HG02973 (cell line): ENCODE data around the gene MPC1L.

ENCODE experiments used
- ATAC-seq: cut with Tn5 transposase; IDR thresholded peaks from one replicate; pipeline ENCODE4 v1.9.1; 2021; ENCODE audit warnings: moderate library complexity; ENCODE audit not compliant: unreplicated experiment

Gene MPC1L

GRCh38 chrX:40625294-40625693 is 2.1 kb downstream of the MPC1L start:
- no peak for ATAC-seq

- no peak for ATAC-seq
Observed at GRCh38 chrX:40628506-40628905, 5.3 kb downstream of the MPC1L start.

DNA sequence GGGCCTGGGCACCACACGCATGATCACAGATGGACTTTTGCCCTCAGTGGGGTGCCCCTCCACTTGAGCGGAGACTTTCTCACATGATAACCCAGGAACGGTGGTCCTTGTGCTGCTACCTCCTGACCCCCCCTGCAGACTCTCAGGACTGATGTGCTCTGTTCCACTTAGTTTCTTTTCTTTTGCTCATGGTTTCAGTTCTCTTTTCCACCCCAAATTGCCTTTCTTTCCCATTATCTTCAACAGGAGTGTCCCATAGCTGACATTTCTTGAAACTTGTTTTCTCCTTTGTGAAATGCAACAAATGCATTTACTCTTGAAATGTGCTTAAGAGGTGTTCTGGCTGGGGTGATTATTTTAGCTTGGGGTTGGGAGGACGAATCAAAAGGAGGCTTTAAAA is 9.0 kb downstream of the MPC1L start:
- no peak for ATAC-seq

DNA sequence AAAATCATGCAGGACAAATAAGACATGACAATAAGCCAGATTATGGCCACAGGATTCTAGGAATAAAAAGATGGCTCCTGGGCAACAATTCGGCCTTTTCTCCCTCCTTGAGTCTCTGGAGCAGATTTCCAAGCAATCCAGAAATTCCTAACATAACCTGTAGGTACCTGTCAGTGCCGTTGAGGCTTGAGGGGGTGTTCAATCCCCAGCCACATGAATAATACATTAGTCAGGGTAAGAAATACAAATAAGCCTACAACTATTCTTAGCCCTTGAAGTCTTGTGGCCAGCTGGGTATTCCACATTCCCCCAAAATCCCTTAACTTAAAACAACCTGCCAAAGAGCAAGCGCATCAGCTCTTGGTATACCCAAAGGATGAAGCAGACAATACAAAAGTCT is 14.5 kb downstream of the MPC1L start:
- ATAC-seq: no peak

- no peak for ATAC-seq
Observed at GRCh38 chrX:40644176-40644575, 20.9 kb downstream of the MPC1L start.

DNA sequence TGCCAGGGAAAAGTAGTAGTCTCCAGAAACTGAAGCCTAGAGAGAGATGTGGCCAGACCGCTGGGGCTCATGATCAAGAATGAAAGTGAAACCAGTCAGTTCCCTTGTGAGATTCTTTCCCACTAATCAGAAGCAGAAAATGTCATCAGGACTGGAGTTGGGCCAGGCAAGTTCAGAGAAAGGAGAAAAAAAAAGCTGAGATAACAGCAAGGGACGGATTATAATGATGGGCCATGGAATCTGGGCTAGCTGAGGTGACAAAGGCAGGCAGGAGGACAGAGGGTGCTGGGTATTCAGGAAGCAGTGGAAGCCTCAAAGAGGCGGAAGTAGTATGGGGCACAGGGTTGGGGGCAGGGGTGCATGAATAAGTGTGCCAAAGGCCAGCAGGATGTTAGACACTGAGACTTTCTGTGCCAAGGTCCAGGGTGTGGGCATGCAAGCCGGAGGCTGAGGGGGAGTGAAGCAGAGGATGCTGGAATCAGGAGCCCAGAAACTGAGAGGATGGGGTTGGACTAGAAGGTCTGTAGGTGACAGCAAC is 21.7 kb downstream of the MPC1L start:
- no peak for ATAC-seq

DNA sequence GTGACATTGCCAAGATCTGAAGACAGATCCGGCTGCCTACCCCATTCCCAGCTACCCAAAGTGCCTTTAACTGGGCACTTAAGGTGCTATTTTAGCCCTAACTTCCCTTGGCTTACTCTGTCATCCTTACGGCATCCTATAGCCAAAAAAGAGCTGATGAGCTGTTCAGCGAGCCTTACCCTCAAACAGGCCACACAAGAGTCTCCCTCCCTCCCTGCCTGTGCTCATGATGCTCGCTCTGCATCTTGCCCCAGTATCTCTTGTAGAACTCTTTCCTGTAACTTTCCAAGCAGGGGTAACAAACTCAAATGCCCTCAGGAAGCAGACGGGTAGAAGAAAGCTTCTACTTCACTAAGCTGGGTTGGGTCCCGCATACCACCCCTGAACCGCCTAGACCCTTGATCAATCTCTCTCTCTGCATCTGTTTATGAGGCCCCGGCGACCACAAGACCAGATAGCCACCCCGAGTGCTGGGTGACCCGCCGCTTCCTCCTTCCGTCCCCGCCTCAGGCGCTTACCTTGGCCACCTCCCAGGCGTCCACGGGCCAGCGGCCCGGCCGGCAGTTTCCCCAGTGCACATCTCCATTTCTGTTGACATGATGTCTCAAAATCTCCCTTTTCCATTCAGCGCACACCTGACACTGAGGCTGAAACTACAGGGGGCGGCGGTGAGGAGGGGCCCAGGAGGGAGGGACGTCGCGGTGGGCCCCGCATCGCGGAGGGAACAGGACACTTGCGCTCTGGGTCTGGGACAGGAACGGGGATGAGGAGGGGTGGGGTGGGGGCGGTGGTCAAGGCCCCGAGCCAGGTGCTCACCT is 23.5 kb downstream of the MPC1L start:
- ATAC-seq: peak; percentile 32

DNA sequence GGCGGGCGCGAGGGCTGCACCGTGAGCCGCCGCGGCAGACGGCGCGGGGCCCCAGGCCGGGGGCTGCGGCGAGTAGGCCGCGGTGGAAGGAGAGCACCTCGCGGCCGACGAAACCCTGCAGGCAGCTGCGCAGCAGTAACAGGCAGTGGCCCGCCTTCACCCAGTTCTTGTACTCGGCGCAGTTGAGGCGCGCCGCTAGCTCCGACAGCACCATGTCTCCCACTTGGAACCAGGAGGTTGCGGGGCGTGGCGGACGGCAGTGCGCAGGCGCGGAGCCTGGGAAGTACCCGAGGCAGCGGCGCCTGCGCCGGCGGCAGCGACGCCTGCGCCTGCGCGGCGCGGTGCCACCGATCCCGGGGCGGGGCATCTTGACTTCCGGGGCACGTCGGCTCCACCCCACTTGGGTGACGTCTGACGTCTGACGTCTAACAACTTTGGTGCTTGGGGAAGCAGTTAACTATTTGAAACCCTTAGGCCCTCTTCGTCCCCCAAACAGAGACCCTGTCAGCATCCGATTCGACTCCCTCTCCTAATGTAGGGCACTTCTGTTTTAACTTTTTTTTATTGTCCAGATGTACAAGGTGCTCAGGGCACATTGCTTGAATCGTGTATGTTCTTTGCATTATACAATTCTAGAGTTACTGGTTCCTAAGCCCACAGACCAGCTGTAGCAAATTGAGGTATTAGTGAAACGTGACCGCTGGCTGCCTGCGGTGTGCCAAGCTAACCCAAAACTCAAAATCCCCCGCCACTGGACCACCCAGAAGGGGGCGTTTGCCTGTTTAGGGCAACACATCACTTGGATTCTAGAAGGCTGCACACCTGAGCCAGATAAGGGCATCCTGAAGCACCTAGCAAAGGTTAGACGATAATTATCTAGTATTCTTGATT is 24.3 kb downstream of the MPC1L start, which contains the start of gene CXorf38:
Gene CXorf38, minus strand, starts transcription at position 255 of the 891 bp plus-strand sequence. Its CDS starts 41 bp downstream, at position 214.
- ATAC-seq: peak; percentile 55

- no peak for ATAC-seq
Observed at GRCh38 chrX:40651620-40652223, 28.5 kb downstream of the MPC1L start.

DNA sequence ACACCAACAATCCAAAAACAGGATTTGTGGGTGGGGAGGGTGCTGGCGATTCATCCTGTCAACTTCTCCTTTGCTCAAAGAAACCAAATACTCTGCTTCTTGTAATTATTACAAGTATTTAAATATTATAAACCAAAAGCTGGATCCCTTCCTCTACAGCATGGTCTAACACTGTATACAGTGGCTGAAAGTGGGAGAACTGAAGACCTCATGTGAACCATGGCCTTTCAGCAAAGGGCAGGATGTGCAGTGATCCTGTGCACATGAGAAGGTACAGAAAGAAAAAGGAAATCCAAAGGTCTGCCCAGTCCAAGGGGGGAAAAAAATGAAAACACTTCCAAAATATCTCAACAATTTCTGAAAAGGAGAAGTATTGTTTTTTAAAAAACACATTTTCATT is 29.4 kb downstream of the MPC1L start:
- ATAC-seq: no peak

DNA sequence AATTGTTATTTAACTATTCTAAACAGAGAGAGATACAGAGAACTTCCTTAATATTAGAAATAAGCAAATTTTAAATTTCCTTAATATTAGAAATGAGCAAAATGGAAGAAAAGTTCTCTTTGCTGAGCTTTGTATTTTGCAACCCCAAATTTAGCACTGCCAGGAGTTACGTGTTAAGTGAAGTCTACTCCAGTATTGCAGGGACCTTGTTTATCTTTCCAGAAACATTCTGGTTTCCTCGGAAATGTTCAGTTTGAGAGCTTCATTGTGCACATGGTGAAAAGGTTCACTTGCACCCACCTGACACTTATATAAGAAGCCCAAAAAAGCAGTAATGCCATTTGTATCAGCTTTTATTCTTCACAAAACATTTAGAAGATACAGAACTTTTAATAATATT is 30.3 kb downstream of the MPC1L start:
- no peak for ATAC-seq

- ATAC-seq: no peak
Observed at GRCh38 chrX:40660381-40660780, 37.2 kb downstream of the MPC1L start.

DNA sequence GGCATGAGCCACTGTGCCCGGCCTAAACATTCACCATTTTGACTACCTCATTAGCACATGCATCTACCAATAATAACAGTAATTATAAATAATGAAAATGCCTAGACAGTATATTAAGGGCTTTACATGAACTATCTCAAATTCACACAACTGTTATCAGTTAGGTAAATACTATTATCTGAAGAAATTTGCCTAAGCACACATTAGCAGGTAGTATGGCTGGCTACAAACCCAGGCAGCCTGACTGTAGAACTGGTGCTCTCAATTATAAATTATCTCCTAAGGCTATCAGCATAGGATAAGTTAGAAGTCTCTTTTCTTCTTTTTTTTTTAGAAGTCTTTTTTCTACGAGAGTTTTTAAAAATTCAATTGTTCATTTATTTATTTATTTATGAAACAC is 38.3 kb downstream of the MPC1L start:
- no peak for ATAC-seq

GRCh38 chrX:40663078-40663740 is 40.0 kb downstream of the MPC1L start:
- no peak for ATAC-seq

GRCh38 chrX:40663880-40664630 is 40.8 kb downstream of the MPC1L start:
- ATAC-seq: no peak

GRCh38 chrX:40671126-40671525 is 47.9 kb downstream of the MPC1L start:
- ATAC-seq: no peak
